Epithelial cell of alveolus of lung (primary cell): Measurements from ENCODE around the gene ZNF804B. TPM values are rescaled to one million over a fixed set of nuclear protein-coding genes. Genes with fewer than 3 reads are reported as not detected.

Experiments
- total RNA-seq: library from RNA; depleted of rRNA; stranded (reverse); fragments of >200 nt; gene quantifications from 2 replicates; pipeline ENCODE4 v1.2.1, GENCODE V29; 2015

The ZNF804B gene
- total RNA-seq, result not detected in 2 replicates

DNA sequence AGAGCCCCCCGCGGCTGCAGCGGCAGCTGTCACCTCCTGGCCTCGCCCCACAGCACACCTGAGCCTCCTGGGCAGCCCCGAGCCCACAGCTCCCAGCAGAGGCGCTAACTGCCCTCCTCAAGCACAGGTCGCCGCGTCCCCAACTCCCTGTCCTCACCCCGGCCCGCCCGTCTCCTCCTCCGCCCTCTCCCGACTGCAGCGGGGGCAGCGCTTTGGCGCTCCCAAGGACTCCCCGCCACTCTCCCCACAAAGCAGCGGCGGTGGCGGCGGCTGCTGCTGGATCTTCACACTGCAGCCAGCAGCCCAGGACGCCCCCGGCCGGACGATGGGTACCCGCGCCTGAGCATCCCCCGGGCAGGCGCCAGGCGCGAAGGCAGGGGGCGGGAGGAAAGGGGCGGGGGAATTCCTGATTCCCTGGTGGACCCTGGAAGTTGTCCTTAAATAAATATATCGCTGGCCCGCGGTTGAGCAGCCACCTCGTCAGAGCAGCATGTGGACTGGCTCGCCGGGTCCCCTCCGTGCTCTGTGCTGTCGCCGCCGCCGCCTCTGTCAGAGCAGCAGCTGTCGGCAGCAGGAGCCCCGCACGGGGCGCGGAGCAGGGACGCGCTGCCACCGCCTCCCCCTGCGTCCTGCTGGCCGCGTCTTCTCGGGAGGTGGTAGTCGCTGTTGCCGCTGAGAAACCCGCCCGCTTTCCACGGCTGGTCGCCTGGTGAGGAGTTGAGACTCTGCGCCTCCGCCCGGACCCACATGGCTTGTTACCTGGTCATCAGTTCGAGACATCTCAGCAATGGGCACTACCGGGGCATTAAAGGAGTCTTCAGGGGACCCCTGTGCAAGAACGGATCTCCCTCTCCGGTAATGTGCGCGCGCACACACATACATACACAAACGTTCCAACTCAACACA lies at the start of gene ZNF804B:
Gene ZNF804B (plus strand): TSS at position 471 of the 906 bp plus-strand sequence. CDS start 277 bp downstream, at position 748.

DNA sequence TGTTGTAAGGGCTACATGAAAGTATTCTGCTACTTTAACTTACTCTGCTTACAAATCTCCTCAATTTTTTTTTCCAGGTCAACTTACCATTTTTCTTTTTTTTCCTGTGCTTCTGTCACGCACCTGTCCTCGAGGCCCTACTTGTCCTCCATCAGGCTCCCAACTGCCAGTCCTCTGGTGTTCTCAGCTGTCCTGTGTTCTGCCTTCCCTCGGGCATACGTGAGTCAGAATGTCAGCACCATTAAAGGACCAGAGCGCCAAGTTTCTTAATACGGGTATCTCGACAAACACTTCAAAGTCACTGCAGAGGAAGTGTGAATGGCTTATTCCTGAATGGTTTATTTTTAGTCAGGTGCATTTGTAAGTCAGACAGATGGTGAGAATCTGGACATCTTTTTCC lies 36.1 kb downstream of the ZNF804B start, which contains the start of gene TEX47:
Gene TEX47 (minus strand): TSS at position 185 of the 400 bp plus-strand sequence. CDS start 795 bp downstream, outside the sequence.

Other genes starting within 250 kb of the ZNF804B start
- gene TEX47, start 36.0 kb downstream of the ZNF804B start, total RNA-seq, result not detected in 2 replicates